HepG2 (cell line): ENCODE data around the gene ENTREP3. TPM values are rescaled to one million over a fixed set of nuclear protein-coding genes. Genes with fewer than 3 reads are reported as not detected.

Experiments
- ATAC-seq: fragments of 200-7000 bp; cut with Tn5 transposase; 3 replicates; pipeline ENCODE4 v1.9.1; 2020; ENCODE audit warnings: mild to moderate bottlenecking, moderate library complexity
- BruUV-seq: library from RNA; stranded (reverse); fragments of 400-500 nt; replicated peaks from 2 replicates; lab custom pipeline; 2021; lab: Mats Ljungman, UMichigan
- CTCF ChIA-PET: fragments of 300-600 bp; formaldehyde crosslinking; extraction: SDS; loops from one replicate; lab custom pipeline; 2021; ENCODE audit warnings: low total read pairs, inconsistent platforms, low intra/inter-chr PET ratio; lab: Yijun Ruan, JAX
- POLR2A ChIA-PET: fragments of 350-600 bp; sonication (Branson Sonifier 250); formaldehyde crosslinking; loops from one replicate; lab custom pipeline; 2020; ENCODE audit warnings: antibody characterized with exemption, inconsistent platforms; lab: Yijun Ruan, JAX
- DNase-seq: peaks from one replicate; pipeline ENCODE4 v3.0.0-alpha.2; 2015; ENCODE audit warnings: low spot score
- FAIRE-seq: peaks from 3 replicates; lab custom pipeline; 2011; peaks lifted over from hg19 to GRCh38; lab: Jason Lieb, UNC
- H2AFZ ChIP-seq: one replicate; pipeline ENCODE4 v1.6.1; 2011; ENCODE audit warnings: low read length, inconsistent platforms
- H3K27ac ChIP-seq: fragments of 300-600 bp; 3 replicates; pipeline ENCODE4 v1.8.0; 2011; ENCODE audit warnings: mixed run types, mild to moderate bottlenecking, mixed read lengths, low read length, inconsistent platforms; ENCODE audit not compliant: insufficient read depth; ENCODE audit errors: extremely low read length
- H3K27me3 ChIP-seq, 2 experiments: fragments of 200-600 bp in 1 of 2; 2 replicates in 1 of 2; 3 replicates in 1 of 2; pipeline versions ENCODE4 v1.6.0 to v1.8.0; 2011; ENCODE audit warnings: low read length in 2 of 2, mild to moderate bottlenecking in 2 of 2, moderate library complexity in 2 of 2, inconsistent platforms in 1 of 2; ENCODE audit not compliant: insufficient read depth in 2 of 2, control insufficient read depth in 1 of 2
- H3K36me3 ChIP-seq, 2 experiments: fragments of 200-600 bp in 1 of 2; replicated peaks in 1 of 2; 2 replicates in 1 of 2; 3 replicates in 1 of 2; pipeline versions ENCODE4 v1.5.1 to v1.8.0; 2011; ENCODE audit warnings: low read length in 2 of 2, inconsistent platforms in 1 of 2; ENCODE audit not compliant: insufficient read depth in 2 of 2, control insufficient read depth in 1 of 2
- H3K4me1 ChIP-seq: 2 replicates; pipeline ENCODE4 v1.5.1; 2012; ENCODE audit warnings: low read length, inconsistent platforms; ENCODE audit not compliant: insufficient read depth
- H3K4me2 ChIP-seq: 2 replicates; pipeline ENCODE4 v1.6.0; 2011; ENCODE audit warnings: low read depth, low read length, inconsistent platforms
- H3K4me3 ChIP-seq, 3 experiments: fragments of 200-600 bp in 1 of 3; sonication (generic), shearing (Covaris generic) in 1 of 3; replicated peaks in 1 of 3; 2 replicates each; pipeline ENCODE4 v1.5.1; 2011 to 2016; ENCODE audit warnings: low read length in 3 of 3, inconsistent platforms in 2 of 3, low read depth in 2 of 3, mild to moderate bottlenecking in 2 of 3, control low read depth in 1 of 3, mixed read lengths in 1 of 3; ENCODE audit not compliant: insufficient read depth in 1 of 3
- H3K79me2 ChIP-seq: one replicate; pipeline ENCODE4 v1.6.1; 2011; ENCODE audit warnings: low read length, inconsistent platforms; ENCODE audit not compliant: insufficient read depth
- H3K9ac ChIP-seq: 2 replicates; pipeline ENCODE4 v1.6.0; 2011; ENCODE audit warnings: mild to moderate bottlenecking, low read depth, low read length, inconsistent platforms; ENCODE audit not compliant: insufficient read depth
- H3K9me3 ChIP-seq: 2 replicates; pipeline ENCODE4 v1.5.1; 2012; ENCODE audit warnings: mild to moderate bottlenecking, low read length
- H4K20me1 ChIP-seq: 2 replicates; pipeline ENCODE4 v1.6.0; 2011; ENCODE audit warnings: inconsistent platforms, mild to moderate bottlenecking, low read length, moderate library complexity; ENCODE audit not compliant: insufficient read depth
- HCFC1 ChIP-seq: fragments of 150-350 bp; IDR thresholded peaks from 2 replicates; pipeline ENCODE4 v1.6.1; 2014; ENCODE audit warnings: low read depth, low read length
- HNRNPUL1 ChIP-seq: fragments of 200-400 bp; formaldehyde crosslinking; IDR thresholded peaks from 2 replicates; pipeline ENCODE4 v1.6.1; 2017; ENCODE audit warnings: low read depth, mild to moderate bottlenecking, low read length, moderate library complexity
- IKZF4 ChIP-seq: sonication (generic); formaldehyde crosslinking; IDR thresholded peaks from 2 replicates; pipeline ENCODE4 v1.5.1; 2020; ENCODE audit warnings: borderline replicate concordance, mild to moderate bottlenecking, low read depth, missing genetic modification reagents; ENCODE audit errors: not compliant biosample characterization
- KLF6 ChIP-seq: IDR thresholded peaks from 2 replicates; pipeline ENCODE4 v1.8.0; 2016; ENCODE audit warnings: missing biosample characterization, missing genetic modification reagents
- MBNL3 ChIP-seq: fragments of 250-450 bp; sonication (Bioruptor Pico); conservative IDR thresholded peaks from 2 replicates; pipeline ENCODE4 v1.8.0; 2022; ENCODE audit warnings: mild to moderate bottlenecking, inconsistent platforms
- MLX ChIP-seq: IDR thresholded peaks from 2 replicates; pipeline ENCODE4 v1.6.1; 2016
- MXD1 ChIP-seq: sonication (generic); formaldehyde crosslinking; IDR thresholded peaks from 2 replicates; pipeline ENCODE4 v1.4.0; 2020; ENCODE audit warnings: mild to moderate bottlenecking, missing genetic modification reagents
- MXD3 ChIP-seq: IDR thresholded peaks from 2 replicates; pipeline ENCODE4 v1.6.1; 2016; ENCODE audit warnings: mild to moderate bottlenecking, missing biosample characterization, missing genetic modification reagents
- PHB2 ChIP-seq: fragments of 450-650 bp; IDR thresholded peaks from 2 replicates; pipeline ENCODE4 v1.6.1; 2018; ENCODE audit not compliant: partially characterized antibody
- RBAK ChIP-seq: sonication (generic); formaldehyde crosslinking; IDR thresholded peaks from 2 replicates; pipeline ENCODE4 v1.5.1; 2020; ENCODE audit warnings: mild to moderate bottlenecking, missing genetic modification reagents
- RCOR2 ChIP-seq: IDR thresholded peaks from 2 replicates; pipeline ENCODE4 v1.6.1; 2016; ENCODE audit warnings: missing biosample characterization, missing genetic modification reagents
- SMAD1 ChIP-seq: sonication (generic); formaldehyde crosslinking; IDR thresholded peaks from 2 replicates; pipeline ENCODE4 v1.4.0; 2020; ENCODE audit warnings: missing genetic modification reagents, low read depth, mild to moderate bottlenecking, borderline replicate concordance
- TBX3 ChIP-seq: fragments of 450-650 bp; IDR thresholded peaks from 2 replicates; pipeline ENCODE4 v1.6.1; 2017; ENCODE audit warnings: antibody characterized with exemption, mild to moderate bottlenecking, inconsistent platforms, borderline replicate concordance
- ZBTB44 ChIP-seq: sonication (generic); formaldehyde crosslinking; IDR thresholded peaks from 2 replicates; pipeline ENCODE4 v1.4.0; 2020; ENCODE audit warnings: missing genetic modification reagents
- ZEB1 ChIP-seq: IDR thresholded peaks from 2 replicates; pipeline ENCODE4 v1.6.1; 2012; ENCODE audit warnings: mild to moderate bottlenecking, low read depth, inconsistent platforms; ENCODE audit not compliant: insufficient replicate concordance
- ZFP37 ChIP-seq: sonication (generic); formaldehyde crosslinking; IDR thresholded peaks from 2 replicates; pipeline ENCODE4 v1.4.0; 2020; ENCODE audit warnings: missing genetic modification reagents, borderline replicate concordance
- ZNF33A ChIP-seq: sonication (generic); formaldehyde crosslinking; IDR thresholded peaks from 2 replicates; pipeline ENCODE4 v1.5.1; 2020; ENCODE audit warnings: missing genetic modification reagents, mild to moderate bottlenecking, moderate library complexity, borderline replicate concordance
- ZNF530 ChIP-seq: sonication (generic); formaldehyde crosslinking; IDR thresholded peaks from 2 replicates; pipeline ENCODE4 v1.5.0; 2020; ENCODE audit warnings: low read depth, mild to moderate bottlenecking, missing genetic modification reagents
- ZNF552 ChIP-seq: sonication (generic); formaldehyde crosslinking; IDR thresholded peaks from 2 replicates; pipeline ENCODE4 v1.9.0; 2022; ENCODE audit warnings: missing genetic modification reagents, mild to moderate bottlenecking, borderline replicate concordance
- ZNF562 ChIP-seq: sonication (generic); formaldehyde crosslinking; IDR thresholded peaks from 2 replicates; pipeline ENCODE4 v1.8.0; 2022; ENCODE audit warnings: missing genetic modification reagents, borderline replicate concordance
- ZNF784 ChIP-seq: sonication (generic); formaldehyde crosslinking; IDR thresholded peaks from 2 replicates; pipeline ENCODE4 v1.5.1; 2020; ENCODE audit warnings: missing genetic modification reagents, mild to moderate bottlenecking, borderline replicate concordance
- ZZZ3 ChIP-seq: sonication (generic); formaldehyde crosslinking; IDR thresholded peaks from 2 replicates; pipeline ENCODE4 v1.4.0; 2020; ENCODE audit warnings: missing genetic modification reagents, mild to moderate bottlenecking, borderline replicate concordance
- WGBS: methylation state at CpG from one replicate; pipeline ENCODE4 v1.1.6; 2017; ENCODE audit warnings: low lambda C conversion rate; 5-methylcytosine and 5-hydroxymethylcytosine counted together
- in situ Hi-C: cut with HindIII; loops from 2 replicates; pipeline ENCODE4 v1.10.0; 2017; ENCODE audit warnings: low pct_unique_long_range_greater_than_20kb; ENCODE audit not compliant: extremely low pct_ligation_motif_present
- intact Hi-C: fragments of 100-400 bp; cut with micrococcal nuclease; formaldehyde crosslinking; loops from one replicate; pipeline ENCODE4 v1.10.0; 2022; ENCODE audit not compliant: unreplicated experiment
- polyA plus RNA-seq, 8 experiments: library from polyadenylated mRNA; depleted of rRNA in 3 of 8; stranded (reverse) in 7 of 8; unstranded in 1 of 8; fragments of >200 nt; fragmentation: Illumina TruSeq in 4 of 8; extraction: Trizol in 4 of 8; gene quantifications; 2 replicates each; pipeline versions ENCODE4 v1.2.1 to v1.2.3, GENCODE V29; 2011 to 2016; ENCODE audit warnings: low read depth in 4 of 8, missing spikeins in 1 of 8, mixed read lengths in 1 of 8; ENCODE audit not compliant: insufficient read depth in 1 of 8
- total RNA-seq, 5 experiments: library from RNA; depleted of rRNA; stranded (reverse); fragments of >200 nt; fragmentation: Illumina TruSeq; extraction: Trizol; gene quantifications; 2 replicates each; pipeline ENCODE4 v1.2.3, GENCODE V29; 2016; ENCODE audit warnings: low read depth in 1 of 5

ENTREP3 gene
- total and polyA plus RNA-seq, 2 of the 13 experiments (the other 11 are each of a cell fraction or from before 2014, with no cell fraction given): 4.1 to 9.9 TPM

- H4K20me1 ChIP-seq: no peaks in the 10 kb centered on the region
- H3K4me3 ChIP-seq: peak overlapping the region; percentile 67 to 69 (median 69)
- TSS peak; percentile 93 for BruUV-seq
- in situ Hi-C loops (no loop called here), intact Hi-C loops (loop anchor here (1.0 kb wide), 2 partner anchors 20 to 51 kb away; partner anchors contain the start of gene THBS3)
- H2AFZ ChIP-seq: peak overlapping the region; percentile 4
- H3K9me3 ChIP-seq: no peaks in the 10 kb centered on the region
- peak overlapping the region; percentile 66 for H3K27ac ChIP-seq
- H3K9ac ChIP-seq: peak overlapping the region; percentile 72
- H3K4me1 ChIP-seq: peaks cover 32% of the 10 kb centered on the region
- peak overlapping the region; percentile 83 for H3K4me2 ChIP-seq
- WGBS: under 1% methylated on average over 19 of the region's 19 CpGs
- no peaks in the 10 kb centered on the region for H3K36me3 ChIP-seq
- H3K27me3 ChIP-seq: no peaks in the 10 kb centered on the region
- FAIRE-seq: no peak
- no peaks in the 10 kb centered on the region for H3K79me2 ChIP-seq
- ChIA-PET POLR2A (interaction anchor here (0.6 to 1.8 kb wide), 6 partner anchors 17 to 223 kb away, joined by 3 to 10 read pairs (median 4); partner anchors contain the start of genes CLK2 and KRTCAP2), CTCF (interaction anchor here (1.9 to 2.0 kb wide), 2 partner anchors 20 to 50 kb away, joined by 6 to 12 read pairs; no protein-coding TSS in a partner anchor)
- ATAC-seq: peak; percentile 79
- DNase-seq: peak; percentile 38
- TF ChIP-seq ZEB1 (no peak), RBAK (CRISPR knock-in tag) (no peak), ZNF33A (0 out of 2 replicates have a peak, but pooled peaks have one; percentile 13), ZFP37 (CRISPR knock-in tag) (no peak), MXD1 (CRISPR knock-in tag) (peak; percentile 79), ZNF552 (CRISPR knock-in tag) (no peak), RCOR2 (CRISPR knock-in tag) (no peak), HCFC1 (no peak), MLX (CRISPR knock-in tag) (0 out of 2 replicates have a peak, but pooled peaks have one; percentile 5), ZNF530 (CRISPR knock-in tag) (no peak), SMAD1 (CRISPR knock-in tag) (no peak), MXD3 (CRISPR knock-in tag) (no peak), ZBTB44 (CRISPR knock-in tag) (no peak), HNRNPUL1 (no peak), ZNF562 (CRISPR knock-in tag) (no peak), KLF6 (CRISPR knock-in tag) (no peak), PHB2 (no peak), IKZF4 (CRISPR knock-in tag) (no peak), TBX3 (no peak), MBNL3 (CRISPR knock-in tag) (no peak), ZNF784 (0 out of 2 replicates have a peak, but pooled peaks have one; percentile 54), ZZZ3 (CRISPR knock-in tag) (0 out of 2 replicates have a peak, but pooled peaks have one; percentile 22)
These were observed 28.4 kb downstream of the ENTREP3 start for GRCh38 chr1:155226910-155227260.
